ENCODE data around the gene MCM3AP.

Gene MCM3AP

DNA sequence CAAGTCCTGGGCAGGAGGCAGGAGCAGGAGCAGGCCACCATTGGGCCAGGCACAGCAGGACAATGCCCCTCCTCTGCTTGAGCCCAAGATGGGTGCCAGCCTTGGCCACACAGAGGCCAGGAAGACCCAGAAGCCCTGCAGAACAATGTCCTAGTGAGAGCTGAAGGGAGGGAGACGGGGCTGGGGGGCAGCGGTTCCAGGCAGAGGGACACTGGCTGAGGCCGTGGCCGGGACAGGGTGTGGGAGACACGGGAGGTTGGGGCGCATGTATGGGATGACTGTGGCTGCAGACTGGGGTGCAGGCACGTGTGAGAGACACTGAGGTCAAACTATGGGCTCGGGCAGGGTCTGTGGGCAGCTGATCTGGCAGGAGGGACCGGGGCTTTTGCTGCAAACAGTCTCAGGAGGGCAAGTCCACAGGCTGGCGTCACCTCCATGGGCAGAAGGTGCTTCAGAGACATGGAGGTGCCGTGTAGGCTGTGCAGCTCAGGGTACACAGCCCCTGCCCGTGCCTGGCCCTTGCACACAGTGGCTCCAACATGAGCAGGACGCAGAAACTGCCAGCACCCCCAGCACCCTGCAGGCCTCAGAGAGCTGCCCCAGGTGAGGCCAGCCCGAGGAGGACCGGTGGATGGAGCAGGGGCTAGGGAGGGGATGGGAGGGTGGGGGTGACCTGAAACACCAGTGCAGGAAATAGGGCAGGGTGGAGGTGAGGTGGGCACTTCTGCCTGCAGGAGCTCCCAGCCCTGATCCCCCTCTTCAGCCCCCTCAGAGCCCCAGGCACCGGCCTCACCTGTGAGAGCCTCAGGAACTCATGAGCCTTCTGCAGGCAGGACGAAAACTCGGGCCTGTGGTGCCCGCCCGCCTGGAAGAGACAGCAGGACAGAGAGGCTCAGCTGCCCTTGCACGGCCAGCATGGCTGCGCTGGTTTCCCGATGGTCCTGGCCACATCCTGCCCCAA, 76.4 kb downstream of the MCM3AP start:
- TF ChIP-seq, protein P1, sequence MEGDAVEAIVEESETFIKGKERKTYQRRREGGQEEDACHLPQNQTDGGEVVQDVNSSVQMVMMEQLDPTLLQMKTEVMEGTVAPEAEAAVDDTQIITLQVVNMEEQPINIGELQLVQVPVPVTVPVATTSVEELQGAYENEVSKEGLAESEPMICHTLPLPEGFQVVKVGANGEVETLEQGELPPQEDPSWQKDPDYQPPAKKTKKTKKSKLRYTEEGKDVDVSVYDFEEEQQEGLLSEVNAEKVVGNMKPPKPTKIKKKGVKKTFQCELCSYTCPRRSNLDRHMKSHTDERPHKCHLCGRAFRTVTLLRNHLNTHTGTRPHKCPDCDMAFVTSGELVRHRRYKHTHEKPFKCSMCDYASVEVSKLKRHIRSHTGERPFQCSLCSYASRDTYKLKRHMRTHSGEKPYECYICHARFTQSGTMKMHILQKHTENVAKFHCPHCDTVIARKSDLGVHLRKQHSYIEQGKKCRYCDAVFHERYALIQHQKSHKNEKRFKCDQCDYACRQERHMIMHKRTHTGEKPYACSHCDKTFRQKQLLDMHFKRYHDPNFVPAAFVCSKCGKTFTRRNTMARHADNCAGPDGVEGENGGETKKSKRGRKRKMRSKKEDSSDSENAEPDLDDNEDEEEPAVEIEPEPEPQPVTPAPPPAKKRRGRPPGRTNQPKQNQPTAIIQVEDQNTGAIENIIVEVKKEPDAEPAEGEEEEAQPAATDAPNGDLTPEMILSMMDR (IDR thresholded peaks at IDR 0.05; ENCODE audit: insufficient read depth, low read length, missing control alignments) = no peak
- no peak overlapping the region for H3K4me3 ChIP-seq (ENCODE audit: low read depth, low read length)
- no peak for DNase-seq (ENCODE audit: low read depth, low spot score)
- ChIA-PET CTCF (no interaction called here), POLR2A (no interaction called here)

DNA sequence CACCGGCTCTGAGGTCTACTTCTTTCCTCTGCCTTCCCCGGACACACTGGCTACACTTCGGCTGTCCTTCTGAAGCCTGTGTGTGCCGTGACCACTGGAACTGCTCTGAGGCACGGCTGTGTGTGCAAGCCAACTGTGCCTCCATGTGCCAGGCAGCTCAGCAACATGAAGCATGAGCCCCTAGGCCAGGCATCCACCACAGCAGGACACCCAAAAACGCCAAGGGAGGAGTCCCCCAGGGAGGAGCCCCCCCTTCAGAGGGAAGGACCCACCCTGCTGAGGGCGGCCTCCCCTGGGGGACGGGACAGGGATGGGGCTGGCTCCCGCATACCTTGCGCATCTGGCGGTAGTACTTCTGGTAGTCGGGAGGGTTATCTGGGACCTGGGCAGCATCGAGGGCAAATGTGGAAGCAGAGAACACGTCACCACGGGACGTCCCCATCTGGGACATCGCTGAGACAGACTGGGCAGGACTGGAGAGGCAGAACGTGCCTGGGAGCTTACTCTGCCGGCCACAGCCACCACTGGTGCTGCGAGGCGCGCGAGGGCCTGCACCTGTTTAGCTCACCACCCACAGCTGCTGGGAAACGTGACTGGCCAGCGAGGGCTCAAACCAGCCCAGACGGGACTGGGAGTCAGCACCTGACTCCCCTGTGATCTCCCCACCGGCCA, 77.4 kb downstream of the MCM3AP start:
- DNase-seq (ENCODE audit: low read depth, low spot score) = no peak
- ChIA-PET CTCF (no interaction called here), POLR2A (no interaction called here)
- TF ChIP-seq, protein P1 (IDR thresholded peaks at IDR 0.05; ENCODE audit: insufficient read depth, low read length, missing control alignments) = no peak
- no peak overlapping the region for H3K4me3 ChIP-seq (ENCODE audit: low read depth, low read length)

DNA sequence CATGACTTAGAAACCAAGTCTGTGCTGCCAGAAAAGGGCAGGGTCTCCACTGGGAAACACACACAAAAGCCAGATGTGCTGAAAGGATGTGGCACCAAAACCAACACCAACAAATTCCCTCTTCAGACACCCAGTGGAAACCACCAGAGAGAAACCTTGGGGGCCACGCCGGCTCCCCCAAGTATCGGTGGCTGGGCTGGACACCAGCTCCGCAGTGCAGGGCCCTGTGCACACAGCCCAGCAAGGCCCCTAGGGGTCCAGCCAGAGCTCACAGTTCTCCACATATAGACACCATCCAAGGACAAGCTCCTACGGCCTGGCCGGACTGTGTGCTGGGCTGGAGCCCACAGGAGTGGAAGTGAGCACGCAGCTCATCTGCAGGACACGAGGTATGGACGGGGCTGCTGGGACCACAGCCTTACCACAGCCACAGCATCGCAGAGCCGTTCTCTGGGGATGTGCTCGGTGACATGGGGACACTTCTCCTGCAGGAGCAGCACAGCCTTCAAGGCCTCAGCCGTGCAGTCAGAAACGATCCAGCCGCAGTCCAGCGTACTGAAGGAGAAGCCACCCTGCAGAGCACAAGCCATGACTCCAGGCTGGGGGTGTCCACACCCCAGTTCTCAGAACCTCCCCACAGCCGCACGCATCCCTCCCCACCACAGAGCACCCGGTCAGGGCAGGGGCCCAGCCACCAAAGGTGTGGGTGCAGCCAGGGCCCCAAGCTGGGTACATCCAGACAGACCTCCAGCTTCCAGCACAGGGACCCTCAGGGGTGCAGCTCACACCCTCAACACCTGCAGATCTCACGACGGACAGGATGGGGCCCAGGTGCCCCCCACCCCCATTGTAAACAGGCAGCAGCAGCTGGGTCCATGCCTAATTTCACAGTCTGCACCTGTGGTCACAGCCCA, 78.1 kb downstream of the MCM3AP start:
- TF ChIP-seq, protein P1 (IDR thresholded peaks at IDR 0.05; ENCODE audit: insufficient read depth, low read length, missing control alignments) = no peak
- no peak overlapping the region for H3K4me3 ChIP-seq (ENCODE audit: low read depth, low read length)
- DNase-seq (ENCODE audit: low read depth, low spot score) = no peak
- ChIA-PET CTCF (no interaction called here), POLR2A (no interaction called here)

DNA sequence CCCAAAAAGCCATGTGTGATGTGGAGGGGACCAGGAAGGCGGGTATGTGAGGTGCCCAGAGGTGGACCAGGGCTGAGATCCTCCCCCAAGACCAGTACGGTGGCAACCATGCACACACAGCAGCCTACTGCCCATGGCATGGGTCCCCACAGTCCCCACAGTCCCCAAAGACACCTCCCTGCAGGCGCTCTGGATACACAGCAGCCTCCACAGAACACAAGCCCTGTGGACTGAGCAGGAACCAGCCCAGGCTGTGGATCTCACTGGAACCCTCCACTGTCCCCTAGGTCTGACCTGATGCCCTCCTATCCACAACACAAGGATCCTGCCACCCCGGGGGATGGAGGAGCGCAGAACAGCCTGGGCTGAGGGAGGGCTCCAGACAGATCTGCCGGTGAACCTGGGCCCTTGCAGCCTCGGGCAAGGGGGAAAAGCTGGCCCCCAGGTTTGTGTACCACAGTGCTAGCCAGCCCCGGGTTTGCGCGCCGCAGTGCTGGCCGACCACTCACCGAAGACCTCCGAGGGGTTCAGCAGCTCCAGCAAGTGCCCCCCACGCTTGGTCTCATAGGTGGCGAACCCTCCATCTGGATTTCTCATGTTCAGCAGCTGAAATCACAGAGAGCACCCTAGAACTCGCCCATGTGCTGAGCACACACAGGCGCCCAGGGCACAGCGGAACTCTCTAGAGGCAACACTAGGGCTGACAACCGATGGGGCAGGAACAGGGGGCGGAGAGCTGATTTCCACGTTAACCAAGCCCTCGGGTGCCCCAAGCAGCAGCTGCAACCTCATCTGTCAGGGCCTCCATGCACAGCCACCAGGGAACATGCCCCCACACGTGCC, 79.0 kb downstream of the MCM3AP start:
- ChIA-PET POLR2A (no interaction called here), CTCF (no interaction called here)
- TF ChIP-seq, protein P1 (IDR thresholded peaks at IDR 0.05; ENCODE audit: insufficient read depth, low read length, missing control alignments) = no peak
- no peak overlapping the region for H3K4me3 ChIP-seq (ENCODE audit: low read depth, low read length)
- DNase-seq (ENCODE audit: low read depth, low spot score) = no peak

DNA sequence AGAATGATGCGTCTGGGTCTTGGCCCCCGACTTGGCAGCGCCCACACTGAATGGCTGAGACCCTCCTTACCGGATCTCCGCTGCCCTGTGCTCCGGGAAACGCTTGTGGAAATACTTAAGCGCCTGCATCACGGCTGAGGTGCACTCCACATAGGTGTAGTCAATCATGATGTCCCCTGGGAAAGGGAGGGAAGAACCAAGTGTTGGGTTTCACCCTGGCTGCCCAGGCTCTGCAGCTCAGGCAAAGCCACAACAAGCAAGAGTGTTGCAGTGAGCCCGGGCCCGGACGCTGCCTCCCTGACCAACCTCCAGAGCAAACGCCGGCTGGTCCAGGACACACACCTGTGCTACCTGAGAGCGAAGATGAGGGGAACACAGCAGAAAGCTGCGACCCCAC, 79.6 kb downstream of the MCM3AP start:
- TF ChIP-seq, protein P1 (IDR thresholded peaks at IDR 0.05; ENCODE audit: insufficient read depth, low read length, missing control alignments) = no peak
- ChIA-PET CTCF (no interaction called here), POLR2A (no interaction called here)
- no peak for DNase-seq (ENCODE audit: low read depth, low spot score)
- H3K4me3 ChIP-seq (ENCODE audit: low read depth, low read length) = no peak overlapping the region
